GM12874 (cell line): ENCODE measurements around the gene ZNF423.

Experiments used
- CTCF ChIP-seq: IDR thresholded peaks from 2 replicates; pipeline ENCODE4 v1.5.1; 2011; ENCODE audit warnings: low read depth, mild to moderate bottlenecking, control low read depth, low read length, moderate library complexity; ENCODE audit not compliant: insufficient read depth

Gene ZNF423

GRCh38 chr16:49473773-49474172, 382.1 kb downstream of the ZNF423 start:
- TF ChIP-seq CTCF, result no peak

- TF ChIP-seq CTCF, result no peak
Measured at GRCh38 chr16:49473131-49473530, 382.8 kb downstream of the ZNF423 start.

- no peak for TF ChIP-seq CTCF
Measured at GRCh38 chr16:49472598-49472997, 383.3 kb downstream of the ZNF423 start.

GRCh38 chr16:49471038-49471727, 384.7 kb downstream of the ZNF423 start:
- no peak for TF ChIP-seq CTCF

GRCh38 chr16:49470513-49470991, 385.4 kb downstream of the ZNF423 start:
- no peak for TF ChIP-seq CTCF

GRCh38 chr16:49469930-49470451, 385.9 kb downstream of the ZNF423 start:
- TF ChIP-seq CTCF, result no peak

GRCh38 chr16:49469311-49469670, 386.6 kb downstream of the ZNF423 start:
- no peak for TF ChIP-seq CTCF
